Vagina (tissue), 2 donors: ENCODE results near the gene ABCG1.

Experiments
- POLR2AphosphoS5 ChIP-seq, 2 donors: sonication (generic); formaldehyde crosslinking; IDR thresholded peaks; one replicate each; pipeline ENCODE4 v1.9.0; 2017; ENCODE audit warnings: antibody characterized with exemption in 2 of 2, mild to moderate bottlenecking in 2 of 2, low read depth in 1 of 2; ENCODE audit not compliant: insufficient read depth in 1 of 2
- TF ChIP-seq, protein P1 (sequence below), 3 experiments: fragments of 450-650 bp in 2 of 3; fragments of 200-600 bp in 1 of 3; sonication (generic) in 1 of 3; IDR thresholded peaks; one replicate each; pipeline ENCODE4 v1.5.1; 2017 to 2019; ENCODE audit warnings: antibody characterized with exemption in 3 of 3, mild to moderate bottlenecking in 2 of 3, moderate library complexity in 2 of 3

DNA sequence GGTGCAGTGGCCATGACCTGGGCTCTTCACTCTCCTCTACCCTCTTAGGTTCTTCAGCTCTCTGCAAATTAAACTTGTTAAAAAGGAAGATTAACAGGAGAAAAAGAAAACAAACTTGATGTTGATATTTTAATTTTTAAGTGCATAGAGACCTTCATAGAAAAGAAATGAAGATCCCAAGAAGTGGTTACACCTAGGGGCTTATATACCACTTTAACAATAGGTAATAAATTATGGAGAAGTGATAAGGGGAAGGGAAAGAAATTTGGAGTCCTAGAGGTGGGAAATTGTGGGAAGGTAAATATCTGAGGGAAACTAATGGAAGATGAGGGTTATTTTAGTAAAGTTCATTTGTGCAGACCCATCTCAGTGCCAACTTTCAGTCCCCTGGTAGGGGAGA is 112.7 kb downstream of the ABCG1 start:
- TF ChIP-seq, protein P1, sequence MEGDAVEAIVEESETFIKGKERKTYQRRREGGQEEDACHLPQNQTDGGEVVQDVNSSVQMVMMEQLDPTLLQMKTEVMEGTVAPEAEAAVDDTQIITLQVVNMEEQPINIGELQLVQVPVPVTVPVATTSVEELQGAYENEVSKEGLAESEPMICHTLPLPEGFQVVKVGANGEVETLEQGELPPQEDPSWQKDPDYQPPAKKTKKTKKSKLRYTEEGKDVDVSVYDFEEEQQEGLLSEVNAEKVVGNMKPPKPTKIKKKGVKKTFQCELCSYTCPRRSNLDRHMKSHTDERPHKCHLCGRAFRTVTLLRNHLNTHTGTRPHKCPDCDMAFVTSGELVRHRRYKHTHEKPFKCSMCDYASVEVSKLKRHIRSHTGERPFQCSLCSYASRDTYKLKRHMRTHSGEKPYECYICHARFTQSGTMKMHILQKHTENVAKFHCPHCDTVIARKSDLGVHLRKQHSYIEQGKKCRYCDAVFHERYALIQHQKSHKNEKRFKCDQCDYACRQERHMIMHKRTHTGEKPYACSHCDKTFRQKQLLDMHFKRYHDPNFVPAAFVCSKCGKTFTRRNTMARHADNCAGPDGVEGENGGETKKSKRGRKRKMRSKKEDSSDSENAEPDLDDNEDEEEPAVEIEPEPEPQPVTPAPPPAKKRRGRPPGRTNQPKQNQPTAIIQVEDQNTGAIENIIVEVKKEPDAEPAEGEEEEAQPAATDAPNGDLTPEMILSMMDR (IDR thresholded peaks at IDR 0.05), result no peak
- no peak for TF ChIP-seq POLR2AphosphoS5 (IDR thresholded peaks at IDR 0.05; ENCODE audit: insufficient read depth in 1 of 2, low read depth in 1 of 2)
